Naive thymus-derived CD4-positive, alpha-beta T cell (primary cell): ENCODE data around the gene CDC42EP3. TPM values are rescaled to one million over a fixed set of nuclear protein-coding genes. Genes with fewer than 3 reads are reported as not detected.

Source experiments
- ATAC-seq: fragments of 150-1000 bp; cut with Tn5 transposase; 2 replicates; pipeline ENCODE4 v1.10.0; 2021; ENCODE audit warnings: mild to moderate bottlenecking, moderate library complexity
- CTCF ChIA-PET: fragments of 350-600 bp; sonication (Branson Sonifier 250); formaldehyde crosslinking; loops from one replicate; lab custom pipeline; 2021; ENCODE audit warnings: antibody characterized with exemption; lab: Charles Lee
- POLR2A ChIA-PET: fragments of 350-600 bp; sonication (Branson Sonifier 250); formaldehyde crosslinking; loops from one replicate; lab custom pipeline; 2021; ENCODE audit warnings: antibody characterized with exemption, inconsistent platforms; lab: Charles Lee
- DNase-seq, 9 donors: peaks; one replicate each; pipeline versions ENCODE4 v3.0.0 to v3.0.0-alpha.2; 2020 to 2022; ENCODE audit warnings: mixed read lengths in 1 of 9
- H3K27ac ChIP-seq: one replicate; pipeline ENCODE4 v1.7.0; 2013; ENCODE audit warnings: mild to moderate bottlenecking, low read depth, low read length, moderate library complexity
- H3K27me3 ChIP-seq, 2 donors: one replicate each; pipeline ENCODE4 v1.7.0; 2013; ENCODE audit warnings: low read length in 2 of 2, mild to moderate bottlenecking in 2 of 2, moderate library complexity in 2 of 2; ENCODE audit not compliant: control insufficient read depth in 2 of 2, insufficient read depth in 2 of 2
- H3K36me3 ChIP-seq, 3 experiments: 1 replicate in 2 of 3; 2 replicates in 1 of 3; pipeline ENCODE4 v1.7.0; 2013; ENCODE audit warnings: low read length in 3 of 3, mild to moderate bottlenecking in 3 of 3, moderate library complexity in 1 of 3; ENCODE audit not compliant: insufficient read depth in 3 of 3, control insufficient read depth in 2 of 3
- H3K4me1 ChIP-seq, 2 donors: one replicate each; pipeline ENCODE4 v1.7.0; 2013; ENCODE audit warnings: low read length in 2 of 2, mild to moderate bottlenecking in 2 of 2, moderate library complexity in 1 of 2; ENCODE audit not compliant: control insufficient read depth in 2 of 2, insufficient read depth in 2 of 2
- H3K4me3 ChIP-seq: 2 replicates; pipeline ENCODE4 v1.7.0; 2013; ENCODE audit warnings: mild to moderate bottlenecking, low read length
- H3K9me3 ChIP-seq, 3 experiments: 1 replicate in 2 of 3; 2 replicates in 1 of 3; pipeline ENCODE4 v1.7.0; 2013; ENCODE audit warnings: low read length in 3 of 3; ENCODE audit not compliant: control insufficient read depth in 2 of 3
- H3K27ac Mint-ChIP-seq, 9 donors: one replicate each; pipeline ENCODE4 v1.8.0; 2020 to 2022; ENCODE audit warnings: mixed read lengths in 9 of 9, mild to moderate bottlenecking in 8 of 9, moderate library complexity in 5 of 9, inconsistent platforms in 2 of 9
- H3K27me3 Mint-ChIP-seq, 5 donors: one replicate each; pipeline ENCODE4 v1.8.0; 2021 to 2022; ENCODE audit warnings: mixed read lengths in 5 of 5, mild to moderate bottlenecking in 1 of 5
- H3K36me3 Mint-ChIP-seq, 5 donors: one replicate each; pipeline ENCODE4 v1.8.0; 2020 to 2022; ENCODE audit warnings: mixed read lengths in 5 of 5, mild to moderate bottlenecking in 3 of 5, inconsistent platforms in 1 of 5
- H3K4me1 Mint-ChIP-seq, 7 donors: one replicate each; pipeline ENCODE4 v1.8.0; 2020 to 2022; ENCODE audit warnings: mixed read lengths in 7 of 7, mild to moderate bottlenecking in 3 of 7, inconsistent platforms in 1 of 7
- H3K4me3 Mint-ChIP-seq, 10 donors: one replicate each; pipeline ENCODE4 v1.8.0; 2020 to 2022; ENCODE audit warnings: mild to moderate bottlenecking in 10 of 10, mixed read lengths in 10 of 10, moderate library complexity in 6 of 10, inconsistent platforms in 2 of 10
- H3K9me3 Mint-ChIP-seq, 11 donors: one replicate each; pipeline ENCODE4 v1.8.0; 2020 to 2022; ENCODE audit warnings: mixed read lengths in 11 of 11, mild to moderate bottlenecking in 4 of 11, inconsistent platforms in 1 of 11, moderate library complexity in 1 of 11
- intact Hi-C, 2 donors: fragments of 100-400 bp; cut with micrococcal nuclease; formaldehyde crosslinking; loops; one replicate each; pipeline ENCODE4 v1.15.1; 2023
- polyA plus RNA-seq, 2 donors: library from polyadenylated mRNA; unstranded; fragments of 300-500 nt; fragmentation: Illumina TruSeq; gene quantifications; one replicate each; pipeline ENCODE4 v1.2.3, GENCODE V29; 2021
- total RNA-seq, 6 experiments: library from RNA in 5 of 6; stranded (reverse) in 5 of 6; gene quantifications; 1 replicate in 5 of 6; 2 replicates in 1 of 6; pipeline ENCODE4 v1.2.3 and lab custom pipeline; 2021 to 2026

Gene CDC42EP3
- total and polyA plus RNA-seq, 7 experiments from 2014 or later: 15.9 to 96.3 (median 17.8) TPM

- POLR2A ChIA-PET: interaction anchor here (0.9 kb wide), 1 partner anchor 37 kb away, joined by 3 read pairs; no protein-coding TSS in a partner anchor
- ATAC-seq: no peak
- no peak overlapping the region for H3K4me3 Mint-ChIP-seq
These were observed 15.5 kb upstream of the CDC42EP3 start for GRCh38 chr2:37686792-37687526.

DNA sequence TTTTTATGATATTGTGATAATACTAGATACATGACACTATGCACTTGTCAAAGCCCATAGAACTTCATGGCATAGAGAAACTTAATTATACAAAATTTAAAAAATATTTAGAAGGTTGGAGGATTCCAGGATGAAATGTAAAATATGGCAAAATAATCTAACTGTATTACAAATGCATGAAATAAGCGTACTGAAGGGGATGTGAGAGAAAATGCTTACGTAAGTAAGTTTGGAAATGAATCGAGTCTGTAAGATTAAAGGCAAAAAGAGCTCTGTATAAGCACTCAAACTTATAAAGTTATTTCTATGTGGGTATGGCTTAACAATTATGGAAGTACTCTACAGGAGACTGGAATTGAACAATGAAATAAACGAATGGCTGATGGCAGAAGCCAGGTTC lies 13.4 kb upstream of the CDC42EP3 start:
- H3K36me3 ChIP-seq: no peaks in the 10 kb centered on the region
- DNase-seq (no peak), ATAC-seq (no peak)
- intact Hi-C loops: loop anchor here (1.0 kb wide), 1 partner anchor 13 kb away; no protein-coding TSS in a partner anchor
- H3K9me3 Mint-ChIP-seq: peaks cover 0 to 28% (median 2%) of the 10 kb centered on the region in 11 donors
- H3K4me1 ChIP-seq: peaks cover 17 to 26% of the 10 kb centered on the region in 2 donors
- CTCF ChIA-PET: no interaction called here
- H3K4me1 Mint-ChIP-seq: peaks cover 16 to 41% (median 28%) of the 10 kb centered on the region in 7 donors
- peaks cover 0 to 30% (median 12%) of the 10 kb centered on the region in 5 donors for H3K36me3 Mint-ChIP-seq
- POLR2A ChIA-PET: interaction anchor here (0.8 to 2.5 kb wide), 2 partner anchors 13 to 15 kb away, joined by 3 to 6 read pairs; partner anchors contain the start of gene CDC42EP3
- no peaks in the 10 kb centered on the region for H3K9me3 ChIP-seq
- no peaks in the 10 kb centered on the region for H3K27me3 Mint-ChIP-seq
- H3K4me3 ChIP-seq: no peak overlapping the region
- no peaks in the 10 kb centered on the region for H3K27me3 ChIP-seq
- H3K27ac ChIP-seq: no peak overlapping the region
- no peak overlapping the region for H3K4me3 Mint-ChIP-seq
- H3K27ac Mint-ChIP-seq: peak overlapping the region in 3 of 9 donors; percentile 38 to 95 (median 43)

More at GRCh38 chr2:37686792-37687526, 15.5 kb upstream of the CDC42EP3 start:
- Mint-ChIP-seq H3K4me1 (peaks cover 16 to 35% (median 23%) of the 10 kb centered on the region in 7 donors), H3K27me3 (peaks cover 0 to 2% (median 0%) of the 10 kb centered on the region in 5 donors), H3K36me3 (peaks cover 0 to 22% (median 7%) of the 10 kb centered on the region in 5 donors), H3K27ac (no peak overlapping the region), H3K9me3 (peaks cover 0 to 27% (median 2%) of the 10 kb centered on the region in 11 donors)
- Histone ChIP-seq H3K36me3 (no peaks in the 10 kb centered on the region), H3K27ac (no peak overlapping the region), H3K4me3 (no peak overlapping the region), H3K9me3 (no peaks in the 10 kb centered on the region), H3K4me1 (peaks cover 17 to 26% of the 10 kb centered on the region in 2 donors), H3K27me3 (no peaks in the 10 kb centered on the region)
- CTCF ChIA-PET: interaction anchor here (1.4 kb wide), 1 partner anchor 146 kb away, joined by 3 read pairs; no protein-coding TSS in a partner anchor
- intact Hi-C loops: no loop called here
- no peak for DNase-seq

DNA sequence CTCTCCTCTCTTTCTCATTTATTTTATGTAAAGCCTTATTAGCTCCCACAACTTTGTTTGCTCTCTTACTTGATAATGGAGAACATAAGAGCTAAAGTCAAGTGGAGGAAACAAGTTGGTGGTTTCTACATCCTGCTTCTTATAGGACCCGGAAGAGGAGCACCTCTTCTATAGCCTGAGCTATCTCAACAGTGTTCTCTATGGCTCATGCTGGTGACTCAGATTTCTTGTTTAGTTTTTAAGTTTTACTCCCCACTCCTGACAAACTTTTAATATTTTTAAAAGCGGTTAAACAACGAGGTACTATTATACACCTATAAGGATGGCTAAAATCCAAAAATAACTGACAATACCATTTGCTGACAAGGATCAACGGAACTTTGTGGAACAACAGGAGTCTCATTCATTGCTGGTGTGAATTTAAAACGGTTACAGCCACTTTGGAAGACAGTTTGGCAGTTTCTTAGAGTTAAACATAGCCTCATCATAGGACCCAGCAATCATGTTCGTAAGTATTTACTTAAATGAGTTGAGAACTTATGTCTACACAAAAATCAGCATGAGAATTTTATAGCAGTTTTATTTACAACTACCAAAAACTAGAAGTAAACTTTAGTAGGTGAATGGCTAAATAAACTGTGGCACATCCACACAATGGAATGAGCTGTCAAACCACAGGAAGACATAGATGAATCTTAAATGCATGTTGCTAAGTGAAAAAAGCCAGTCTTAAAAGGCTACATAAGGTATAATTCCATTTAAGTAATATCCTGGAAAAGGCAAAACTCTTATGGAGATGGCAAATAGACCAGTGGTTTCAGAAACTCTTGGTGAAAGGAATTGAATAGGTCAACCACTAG lies 12.7 kb upstream of the CDC42EP3 start:
- peaks cover 16 to 41% (median 28%) of the 10 kb centered on the region in 7 donors for H3K4me1 Mint-ChIP-seq
- peaks cover 17 to 26% of the 10 kb centered on the region in 2 donors for H3K4me1 ChIP-seq
- H3K9me3 Mint-ChIP-seq: peaks cover 0 to 29% (median 2%) of the 10 kb centered on the region in 11 donors
- H3K27ac Mint-ChIP-seq: peak overlapping the region; percentile 55 to 95 (median 82)
- no peaks in the 10 kb centered on the region for H3K27me3 Mint-ChIP-seq
- CTCF ChIA-PET: interaction anchor here (0.6 kb wide), 1 partner anchor 126 kb away, joined by 3 read pairs; no protein-coding TSS in a partner anchor
- H3K4me3 ChIP-seq: no peak overlapping the region
- intact Hi-C loops: loop anchor here (1.0 kb wide), 1 partner anchor 12 kb away; no protein-coding TSS in a partner anchor
- H3K9me3 ChIP-seq: no peaks in the 10 kb centered on the region
- peaks cover 0 to 30% (median 12%) of the 10 kb centered on the region in 5 donors for H3K36me3 Mint-ChIP-seq
- POLR2A ChIA-PET: interaction anchor here (1.0 to 2.5 kb wide), 5 partner anchors 12 to 60 kb away, joined by 3 to 6 read pairs (median 3); no protein-coding TSS in a partner anchor
- no peaks in the 10 kb centered on the region for H3K27me3 ChIP-seq
- peak overlapping the region; percentile 20 for H3K27ac ChIP-seq
- ATAC-seq: peak; percentile 97
- H3K36me3 ChIP-seq: no peaks in the 10 kb centered on the region
- peak overlapping the region in 9 of 10 donors; percentile 19 to 72 (median 67) for H3K4me3 Mint-ChIP-seq
- peak in 7 of 9 donors; percentile 29 to 64 (median 55) for DNase-seq

GRCh38 chr2:37683241-37683640 lies 11.8 kb upstream of the CDC42EP3 start:
- Mint-ChIP-seq H3K4me3 (peak overlapping the region in 5 of 10 donors; percentile 10 to 71 (median 64)), H3K27ac (peak overlapping the region; percentile 55 to 95 (median 82)), H3K4me1 (peaks cover 16 to 41% (median 28%) of the 10 kb centered on the region in 7 donors), H3K27me3 (no peaks in the 10 kb centered on the region), H3K9me3 (peaks cover 0 to 28% (median 2%) of the 10 kb centered on the region in 11 donors), H3K36me3 (peaks cover 0 to 30% (median 10%) of the 10 kb centered on the region in 5 donors)
- no peaks in the 10 kb centered on the region for H3K27me3 ChIP-seq
- POLR2A ChIA-PET: interaction anchor here (1.0 to 2.5 kb wide), 5 partner anchors 11 to 59 kb away, joined by 3 to 6 read pairs (median 3); no protein-coding TSS in a partner anchor
- no peak overlapping the region for H3K27ac ChIP-seq
- CTCF ChIA-PET: interaction anchor here (0.6 kb wide), 1 partner anchor 127 kb away, joined by 3 read pairs; no protein-coding TSS in a partner anchor
- H3K4me3 ChIP-seq: no peak overlapping the region
- DNase-seq: no peak
- peaks cover 17 to 26% of the 10 kb centered on the region in 2 donors for H3K4me1 ChIP-seq
- no peak for ATAC-seq
- no peaks in the 10 kb centered on the region for H3K9me3 ChIP-seq
- intact Hi-C loops: no loop called here
- H3K36me3 ChIP-seq: no peaks in the 10 kb centered on the region

DNA sequence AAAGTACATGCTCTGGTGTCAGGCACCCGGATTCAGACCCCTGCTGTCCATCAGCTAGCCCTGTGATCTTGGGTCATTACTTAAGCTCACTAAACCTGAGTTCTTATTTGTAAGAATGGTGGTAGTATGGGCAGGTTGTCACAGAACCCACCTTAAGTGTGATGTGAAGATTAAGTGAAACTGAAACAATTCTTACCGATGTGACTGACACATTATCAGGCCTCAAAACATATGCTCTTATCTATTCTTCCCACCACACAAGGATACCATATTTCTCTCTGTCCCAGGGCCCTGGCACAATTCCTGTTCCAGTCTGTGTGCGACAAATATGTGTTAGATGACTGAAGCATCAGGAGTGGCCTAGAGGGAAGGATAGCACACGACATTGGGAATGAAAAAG lies 11.0 kb upstream of the CDC42EP3 start:
- H3K36me3 ChIP-seq: no peaks in the 10 kb centered on the region
- Mint-ChIP-seq H3K4me1 (peaks cover 19 to 41% (median 28%) of the 10 kb centered on the region in 7 donors), H3K27me3 (no peaks in the 10 kb centered on the region), H3K27ac (peak overlapping the region in 6 of 9 donors; percentile 0 to 95 (median 66)), H3K36me3 (peaks cover 0 to 28% (median 10%) of the 10 kb centered on the region in 5 donors), H3K9me3 (peaks cover 0 to 27% (median 2%) of the 10 kb centered on the region in 11 donors), H3K4me3 (peak overlapping the region in 3 of 10 donors; percentile 27 to 59 (median 40))
- ChIA-PET POLR2A (interaction anchor here (0.5 kb wide), 1 partner anchor 9 kb away, joined by 3 read pairs; no protein-coding TSS in a partner anchor), CTCF (no interaction called here)
- H3K27ac ChIP-seq: no peak overlapping the region
- H3K27me3 ChIP-seq: no peaks in the 10 kb centered on the region
- no peaks in the 10 kb centered on the region for H3K9me3 ChIP-seq
- intact Hi-C loops: no loop called here
- no peak for DNase-seq
- H3K4me1 ChIP-seq: peaks cover 17 to 26% of the 10 kb centered on the region in 2 donors
- no peak overlapping the region for H3K4me3 ChIP-seq
- ATAC-seq: no peak

DNA sequence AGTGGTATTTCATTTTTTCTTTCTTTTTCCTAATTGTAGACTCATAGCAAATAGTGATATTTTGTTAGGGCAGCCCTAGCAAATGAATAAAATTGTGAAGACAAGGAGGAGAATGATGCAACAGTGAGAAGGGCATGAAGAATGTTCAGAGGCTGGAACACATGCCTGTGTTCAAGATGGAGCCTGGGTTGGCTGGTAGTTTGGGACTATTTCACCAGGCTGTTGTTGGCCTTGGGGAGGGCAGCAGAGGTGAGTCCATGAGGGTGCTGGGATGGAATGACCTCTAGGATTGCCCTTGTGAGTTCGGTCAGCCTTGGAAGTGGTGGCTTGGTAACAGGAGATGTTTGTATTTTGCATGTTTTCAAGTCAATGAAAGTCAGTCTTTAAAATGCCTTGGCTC lies 10.1 kb upstream of the CDC42EP3 start:
- DNase-seq: no peak
- no peak for ATAC-seq
- Histone ChIP-seq H3K27me3 (no peaks in the 10 kb centered on the region), H3K4me1 (peaks cover 17 to 26% of the 10 kb centered on the region in 2 donors), H3K27ac (no peak overlapping the region), H3K36me3 (no peaks in the 10 kb centered on the region), H3K9me3 (no peaks in the 10 kb centered on the region), H3K4me3 (no peak overlapping the region)
- POLR2A ChIA-PET: no interaction called here
- no peaks in the 10 kb centered on the region for H3K27me3 Mint-ChIP-seq
- peaks cover 0 to 28% (median 10%) of the 10 kb centered on the region in 5 donors for H3K36me3 Mint-ChIP-seq
- H3K4me1 Mint-ChIP-seq: peaks cover 21 to 41% (median 28%) of the 10 kb centered on the region in 7 donors
- intact Hi-C loops: no loop called here
- peak overlapping the region in 1 of 10 donors; percentile 12 for H3K4me3 Mint-ChIP-seq
- H3K27ac Mint-ChIP-seq: no peak overlapping the region
- CTCF ChIA-PET: no interaction called here
- peaks cover 0 to 27% (median 2%) of the 10 kb centered on the region in 11 donors for H3K9me3 Mint-ChIP-seq
